LHCN-M2 (cell line): ENCODE results near the gene MARVELD3. TPM values are rescaled to one million over a fixed set of nuclear protein-coding genes. Genes with fewer than 3 reads are reported as not detected.
"Not testable (repeated sequence)": the region's sequence is repeated elsewhere in the genome, so short reads cannot be mapped to it uniquely, and the experiment has no call there.

Experiments used
- DNase-seq: peaks from one replicate; pipeline ENCODE4 v3.0.0-alpha.2; 2012; ENCODE audit warnings: low read depth
- polyA plus RNA-seq: library from polyadenylated mRNA; unstranded; fragments of >200 nt; gene quantifications from one replicate; pipeline ENCODE4 v1.2.1, GENCODE V29; 2012; ENCODE audit warnings: missing spikeins
- total RNA-seq: library from RNA; depleted of rRNA; stranded (reverse); fragments of >200 nt; gene quantifications from 2 replicates; pipeline ENCODE4 v1.2.3, GENCODE V29; 2014; rRNA removed

MARVELD3 gene, protein sequence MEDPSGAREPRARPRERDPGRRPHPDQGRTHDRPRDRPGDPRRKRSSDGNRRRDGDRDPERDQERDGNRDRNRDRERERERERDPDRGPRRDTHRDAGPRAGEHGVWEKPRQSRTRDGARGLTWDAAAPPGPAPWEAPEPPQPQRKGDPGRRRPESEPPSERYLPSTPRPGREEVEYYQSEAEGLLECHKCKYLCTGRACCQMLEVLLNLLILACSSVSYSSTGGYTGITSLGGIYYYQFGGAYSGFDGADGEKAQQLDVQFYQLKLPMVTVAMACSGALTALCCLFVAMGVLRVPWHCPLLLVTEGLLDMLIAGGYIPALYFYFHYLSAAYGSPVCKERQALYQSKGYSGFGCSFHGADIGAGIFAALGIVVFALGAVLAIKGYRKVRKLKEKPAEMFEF
- total RNA-seq: not detected in 2 replicates
- polyA plus RNA-seq: 0.16 TPM

DNA sequence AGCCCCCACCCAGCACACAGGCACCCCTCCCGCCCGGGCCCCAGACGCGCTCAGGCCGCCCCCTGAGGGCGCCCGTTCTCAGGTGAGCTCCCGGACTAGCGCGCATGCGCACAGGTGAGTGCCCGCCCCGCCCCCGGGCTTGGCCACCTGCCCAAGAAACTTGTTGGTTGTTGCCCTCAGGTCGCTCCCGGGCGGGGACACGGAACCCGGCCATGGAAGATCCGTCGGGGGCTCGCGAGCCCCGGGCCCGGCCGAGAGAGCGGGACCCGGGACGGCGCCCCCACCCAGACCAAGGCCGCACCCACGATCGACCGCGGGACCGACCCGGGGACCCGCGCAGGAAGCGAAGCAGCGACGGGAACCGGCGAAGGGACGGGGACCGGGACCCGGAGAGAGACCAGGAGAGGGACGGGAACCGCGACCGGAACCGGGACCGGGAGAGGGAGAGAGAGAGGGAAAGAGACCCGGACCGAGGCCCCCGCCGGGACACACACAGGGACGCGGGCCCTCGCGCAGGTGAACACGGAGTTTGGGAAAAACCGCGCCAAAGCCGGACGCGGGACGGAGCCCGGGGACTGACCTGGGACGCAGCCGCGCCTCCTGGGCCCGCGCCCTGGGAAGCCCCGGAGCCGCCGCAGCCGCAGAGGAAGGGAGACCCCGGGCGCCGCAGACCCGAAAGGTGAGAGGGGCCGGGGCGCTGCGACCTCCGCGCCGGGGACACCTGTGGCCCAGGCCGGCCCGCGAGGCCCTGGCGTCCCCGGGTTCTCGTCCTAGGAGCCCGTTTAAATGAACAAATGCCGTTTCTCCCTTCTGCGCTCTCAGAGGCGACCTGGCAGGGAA lies at the start of gene MARVELD3:
Gene MARVELD3 (plus strand): TSS at position 167 of the 840 bp plus-strand sequence. CDS start 46 bp downstream, at position 213.
- no peak for DNase-seq

DNA sequence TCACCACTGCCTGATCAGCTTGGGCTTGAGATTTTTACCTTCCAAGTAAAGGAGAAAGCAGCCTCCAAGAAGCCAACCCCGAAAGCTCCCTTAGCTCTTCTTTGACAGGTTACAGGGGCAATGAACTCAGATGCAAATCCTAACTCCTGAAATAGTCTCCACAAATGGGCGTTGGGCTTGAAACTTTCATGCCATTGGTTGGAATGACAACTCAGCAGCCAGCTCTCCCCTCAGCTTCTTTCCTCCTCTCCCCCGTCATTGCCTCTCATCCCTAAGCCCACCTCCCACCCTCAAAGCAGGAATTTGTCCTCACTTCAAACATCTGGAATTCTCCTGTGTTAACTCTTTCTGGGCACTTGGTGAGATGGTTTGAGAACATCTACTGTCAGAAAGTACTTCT lies 49.0 kb upstream of the MARVELD3 start, which contains the start of gene TAT:
Gene TAT (minus strand): TSS at position 122 of the 400 bp plus-strand sequence. CDS start 677 bp downstream, outside the sequence.
- DNase-seq: no peak

DNA sequence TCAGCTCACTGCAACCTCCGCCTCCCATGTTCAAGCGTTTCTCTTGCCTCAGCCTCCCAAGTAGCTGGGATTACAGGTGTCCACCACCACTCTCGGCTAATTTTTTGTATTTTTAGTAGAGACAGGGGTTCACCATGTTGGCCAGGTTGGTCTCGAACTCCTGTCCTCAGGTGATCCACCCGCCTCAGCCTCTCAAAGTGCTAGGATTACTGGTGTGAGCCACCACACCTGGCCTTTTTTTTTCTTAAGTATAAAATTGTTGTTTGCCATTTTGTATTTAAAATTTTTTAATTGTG lies 43.5 kb upstream of the MARVELD3 start:
- DNase-seq: not testable (repeated sequence)

DNA sequence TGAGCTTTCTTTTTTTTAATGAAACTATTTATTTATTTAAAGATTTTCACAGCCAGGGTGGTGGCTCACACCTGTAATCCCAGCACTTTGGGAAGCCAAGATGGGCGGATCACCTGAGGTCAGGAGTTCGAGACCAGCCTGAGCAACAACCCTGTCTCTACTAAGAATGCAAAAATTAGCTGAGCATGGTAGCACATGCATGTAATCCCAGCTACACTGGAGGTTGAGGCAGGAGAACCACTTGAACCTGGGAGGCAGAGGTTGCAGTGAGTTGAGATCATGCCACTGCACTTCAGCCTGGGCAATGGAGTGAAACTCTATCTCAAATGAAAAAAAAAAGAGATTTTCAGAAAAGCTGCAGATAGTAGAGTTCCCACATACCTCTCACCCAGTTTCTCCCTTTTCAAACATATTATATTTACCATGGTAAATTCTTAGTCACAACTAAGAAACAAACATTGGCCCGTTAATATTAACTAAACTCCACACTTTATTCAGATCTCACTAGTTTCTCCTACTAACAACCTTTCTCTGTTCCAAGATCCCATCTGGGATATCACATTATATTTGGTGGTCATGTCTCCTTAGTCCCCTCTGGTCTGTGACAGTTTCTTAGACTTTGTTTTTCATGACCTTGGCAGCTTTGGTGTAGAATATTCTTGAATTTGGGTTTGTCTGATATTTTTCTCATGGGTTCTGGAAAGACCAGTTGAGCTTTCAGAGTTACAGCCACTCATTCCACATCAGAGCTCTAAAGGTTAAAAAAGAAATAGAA lies 41.3 kb upstream of the MARVELD3 start:
- DNase-seq: no peak

DNA sequence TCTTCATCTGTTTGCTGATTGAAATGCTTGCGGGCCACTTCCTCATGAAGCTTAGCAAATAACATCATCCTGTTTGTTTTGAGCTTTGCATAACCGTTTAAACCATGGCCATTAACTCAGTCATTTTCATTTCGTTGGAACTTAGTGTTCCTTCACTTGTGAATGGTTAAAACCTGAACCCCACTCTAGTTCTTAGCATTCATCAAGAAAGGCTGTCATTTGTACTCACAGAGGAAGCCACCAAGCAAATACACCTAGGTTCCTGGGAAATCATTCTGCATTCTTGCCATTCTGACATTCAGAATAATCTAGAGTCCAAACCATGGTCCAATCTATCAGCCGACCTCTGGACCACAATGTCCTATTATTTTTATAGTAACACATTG lies 40.7 kb upstream of the MARVELD3 start:
- no peak for DNase-seq

DNA sequence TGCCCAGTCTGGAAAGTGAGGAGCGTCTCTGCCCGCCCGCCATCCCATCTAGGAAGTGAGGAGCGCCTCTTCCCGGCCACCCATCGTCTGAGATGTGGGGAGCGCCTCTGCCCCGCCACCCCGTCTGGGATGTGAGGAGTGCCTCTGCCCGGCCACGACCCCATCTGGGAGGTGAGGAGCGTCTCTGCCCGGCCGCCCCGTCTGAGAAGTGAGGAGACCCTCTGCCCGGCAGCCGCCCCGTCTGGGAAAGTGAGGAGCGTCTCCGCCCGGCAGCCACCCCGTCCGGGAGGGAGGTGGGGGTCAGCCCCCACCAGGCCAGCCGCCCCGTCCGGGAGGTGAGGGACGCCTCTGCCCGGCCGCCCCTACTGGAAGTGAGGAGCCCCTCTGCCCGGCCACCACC lies 36.6 kb upstream of the MARVELD3 start:
- DNase-seq: not testable (repeated sequence)

DNA sequence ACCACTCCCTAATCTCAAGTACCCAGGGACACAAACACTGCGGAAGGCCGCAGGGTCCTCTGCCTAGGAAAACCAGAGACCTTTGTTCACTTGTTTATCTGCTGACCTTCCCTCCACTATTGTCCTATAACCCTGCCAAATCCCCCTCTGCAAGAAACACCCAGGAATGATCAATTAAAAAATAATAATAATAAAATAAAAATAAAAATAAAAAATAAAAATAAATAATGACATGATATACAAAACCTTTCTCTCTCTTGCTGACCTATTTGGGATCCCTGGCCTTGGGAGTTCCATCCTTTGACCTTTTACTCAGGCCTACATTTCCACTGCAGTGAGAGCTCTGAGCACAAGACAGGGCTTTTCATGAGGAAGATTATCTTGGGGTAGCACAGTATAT lies 35.9 kb upstream of the MARVELD3 start:
- not testable (repeated sequence) for DNase-seq

DNA sequence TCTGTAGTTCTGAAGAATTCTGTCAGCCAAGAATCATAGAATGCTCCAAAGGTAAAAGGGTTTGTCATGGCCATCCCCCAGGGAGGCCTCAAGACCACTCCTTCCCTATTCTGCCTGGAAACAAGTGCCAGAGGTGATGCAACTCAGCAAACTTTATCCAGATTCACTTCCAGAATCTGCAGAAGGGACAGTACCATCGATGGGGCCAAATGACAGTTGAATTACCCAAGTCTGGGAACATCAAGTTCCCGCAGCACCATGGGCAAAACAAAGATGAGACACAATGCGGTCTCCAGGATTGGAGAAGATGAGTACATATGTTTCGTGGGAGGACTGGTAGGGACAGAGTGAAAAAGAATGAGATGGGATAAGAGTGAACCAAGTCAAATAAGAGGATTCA lies 35.4 kb upstream of the MARVELD3 start:
- no peak for DNase-seq

DNA sequence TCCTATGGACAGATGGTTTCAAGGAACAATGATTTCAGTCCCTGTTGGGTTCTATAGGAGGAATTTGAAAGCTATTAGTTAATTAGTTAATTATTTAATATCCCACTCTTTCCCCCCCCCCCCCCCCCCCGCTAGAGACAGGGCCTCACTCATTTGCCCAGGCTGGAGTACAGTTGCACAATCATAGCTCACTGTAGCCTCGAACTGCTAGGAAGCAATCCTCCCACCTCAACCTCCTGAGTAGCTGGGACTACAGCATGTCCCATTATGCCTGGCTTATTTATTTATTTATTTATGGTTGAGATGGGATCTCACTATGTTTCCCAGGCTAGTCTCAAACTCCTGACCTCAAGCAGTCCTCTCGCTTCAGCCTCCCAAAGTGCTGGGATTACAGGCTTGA lies 34.1 kb upstream of the MARVELD3 start:
- no peak for DNase-seq

DNA sequence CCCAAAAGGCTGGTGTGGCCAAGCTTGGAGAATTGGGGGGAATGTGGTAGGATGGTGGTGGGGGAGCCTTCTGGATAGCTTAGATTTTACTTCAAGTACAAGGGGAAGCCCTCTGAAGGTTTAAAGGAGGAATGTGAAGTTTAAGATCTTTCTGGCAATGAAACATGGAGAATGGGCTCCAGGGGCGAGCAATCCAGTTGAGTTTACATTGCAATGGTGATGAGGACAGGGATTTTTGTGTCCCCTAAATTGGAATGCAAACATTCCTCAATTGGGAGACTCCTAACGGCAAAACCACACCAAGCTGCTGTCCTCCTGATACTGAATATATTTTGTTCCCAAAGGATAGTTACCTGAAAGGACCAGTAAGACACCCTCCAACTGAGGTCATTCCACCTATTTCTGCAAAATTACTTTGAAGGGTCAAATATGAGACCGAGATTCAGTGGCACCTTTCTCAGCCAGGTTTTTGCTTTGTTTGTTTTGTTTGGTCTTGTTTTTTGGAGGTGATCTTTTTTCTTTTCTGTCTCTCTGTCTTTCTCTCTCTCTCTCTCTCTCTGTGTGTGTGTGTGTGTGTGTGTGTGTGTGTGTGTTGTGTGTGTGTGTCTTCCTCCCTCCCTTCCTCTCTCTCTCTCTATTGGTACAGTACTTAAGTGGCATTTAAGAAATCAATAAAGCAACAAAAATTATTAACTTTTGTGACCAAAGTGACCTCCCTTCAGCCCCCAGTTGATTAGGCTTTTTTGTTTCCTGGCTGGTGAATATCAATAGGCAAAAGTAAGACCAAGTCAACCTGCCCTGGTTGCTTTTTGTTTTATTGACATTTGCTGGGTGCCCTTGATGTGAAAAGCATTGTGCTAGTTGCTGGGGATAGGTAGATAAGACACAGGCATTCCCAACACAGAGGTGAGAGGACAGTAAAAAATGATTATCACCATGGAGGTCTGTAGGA lies 32.7 kb upstream of the MARVELD3 start:
- no peak for DNase-seq

DNA sequence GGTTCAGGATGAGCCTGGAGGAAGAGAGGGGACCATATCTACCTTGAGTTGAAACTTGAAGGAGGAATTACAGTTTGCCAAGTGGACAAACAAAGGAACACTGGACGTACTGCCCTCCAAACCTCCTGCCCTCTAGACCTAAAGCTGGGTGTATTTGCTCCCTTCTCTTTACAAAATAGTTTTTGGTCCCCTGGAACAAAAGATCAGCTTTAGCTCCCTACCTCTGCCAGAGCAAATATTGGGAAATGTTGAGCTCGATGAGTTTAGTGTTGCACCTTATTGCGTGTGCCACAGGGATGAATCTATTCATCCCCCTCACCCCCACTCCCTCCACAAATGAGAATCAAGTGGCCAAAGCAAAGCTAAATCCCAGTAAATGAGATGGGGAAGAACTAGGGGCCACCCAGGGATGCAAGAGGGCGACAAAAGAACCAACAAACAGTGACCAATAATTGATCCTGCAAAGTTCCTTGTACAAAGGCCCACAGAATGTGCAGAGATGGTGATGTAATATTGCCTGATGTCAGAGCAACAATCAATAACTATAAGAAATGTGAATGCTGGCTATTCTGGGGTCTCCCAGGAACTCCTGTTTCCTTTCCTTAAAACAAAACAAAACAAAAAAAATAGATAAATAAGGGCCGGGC lies 31.9 kb upstream of the MARVELD3 start:
- DNase-seq: no peak

DNA sequence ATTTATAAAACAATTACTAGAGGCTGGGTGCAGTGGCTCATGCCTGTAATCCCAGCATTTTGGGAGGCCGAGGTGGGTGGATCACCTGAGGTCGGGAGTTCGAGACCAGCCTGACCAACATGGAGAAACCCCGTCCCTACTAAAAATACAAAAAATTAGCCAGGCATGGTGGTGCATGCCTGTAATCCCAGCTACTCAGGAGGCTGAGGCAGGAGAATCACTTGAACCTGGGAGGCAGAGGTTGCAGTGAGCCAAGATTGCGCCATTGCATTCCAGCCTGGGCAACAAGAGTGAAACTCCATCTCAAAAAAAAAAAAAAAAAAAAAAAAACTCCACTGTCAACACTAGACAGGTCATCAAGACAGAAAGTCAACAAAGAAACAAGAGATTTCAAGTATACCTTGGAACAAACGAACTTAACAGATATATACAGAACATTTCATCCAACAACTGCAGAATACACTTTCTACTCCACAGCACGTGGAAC lies 30.6 kb upstream of the MARVELD3 start:
- DNase-seq: not testable (repeated sequence)

DNA sequence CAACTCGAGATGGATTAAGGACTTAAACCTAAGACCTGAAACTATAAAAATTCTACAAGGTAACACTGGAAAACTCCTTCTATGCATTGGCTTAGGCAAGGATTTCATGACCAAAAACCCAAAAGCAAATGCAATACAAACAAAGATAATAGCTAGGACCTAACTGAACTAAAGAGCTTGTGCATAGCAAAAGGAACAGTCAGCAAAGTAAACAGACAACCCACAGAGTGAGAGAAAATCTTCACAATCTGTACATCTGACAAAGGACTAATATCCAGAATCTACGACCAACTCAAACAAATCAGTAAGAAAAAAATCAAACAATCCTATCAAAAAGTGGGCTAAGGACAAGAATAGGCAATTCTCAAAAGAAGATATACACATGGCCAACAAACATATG lies 27.6 kb upstream of the MARVELD3 start:
- not testable (repeated sequence) for DNase-seq

DNA sequence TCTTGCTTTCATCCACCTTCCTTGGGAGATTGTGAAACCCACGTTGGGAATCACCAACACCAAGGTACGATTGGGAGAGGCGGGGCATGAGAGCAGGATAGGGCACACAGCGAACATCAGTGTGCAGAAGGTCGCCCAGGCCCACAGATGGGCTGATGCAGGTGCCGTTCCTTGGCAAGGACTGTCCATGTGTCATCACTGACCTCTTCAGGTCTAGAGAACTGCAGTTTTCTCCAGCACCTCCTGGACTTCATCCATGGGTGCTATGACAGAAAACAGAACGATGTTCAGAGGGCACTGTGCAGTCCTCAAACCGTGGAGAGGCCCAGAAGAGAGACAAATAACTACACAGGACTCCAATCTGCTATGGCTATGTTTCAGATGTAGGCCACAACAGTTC lies 25.2 kb upstream of the MARVELD3 start:
- DNase-seq: no peak

DNA sequence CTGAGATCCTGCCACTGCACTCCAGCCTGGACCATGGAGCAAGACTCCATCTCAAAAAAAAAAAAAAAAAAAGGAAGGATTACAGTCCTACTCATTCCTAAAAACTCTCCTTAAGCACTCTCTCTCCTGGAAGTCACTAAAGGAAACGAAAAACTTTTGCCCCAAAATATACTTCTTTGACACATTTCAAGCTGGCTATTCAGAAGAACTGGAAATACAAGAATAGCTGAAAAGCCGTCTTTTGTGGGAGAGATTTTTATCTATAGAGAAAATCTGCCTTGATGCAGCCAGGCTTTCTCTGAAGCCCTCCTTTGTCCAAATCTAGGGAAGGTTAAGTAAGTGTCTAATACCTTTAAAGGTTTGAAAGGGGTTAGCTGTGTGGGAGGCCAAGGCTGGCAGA lies 16.9 kb upstream of the MARVELD3 start:
- DNase-seq: no peak

DNA sequence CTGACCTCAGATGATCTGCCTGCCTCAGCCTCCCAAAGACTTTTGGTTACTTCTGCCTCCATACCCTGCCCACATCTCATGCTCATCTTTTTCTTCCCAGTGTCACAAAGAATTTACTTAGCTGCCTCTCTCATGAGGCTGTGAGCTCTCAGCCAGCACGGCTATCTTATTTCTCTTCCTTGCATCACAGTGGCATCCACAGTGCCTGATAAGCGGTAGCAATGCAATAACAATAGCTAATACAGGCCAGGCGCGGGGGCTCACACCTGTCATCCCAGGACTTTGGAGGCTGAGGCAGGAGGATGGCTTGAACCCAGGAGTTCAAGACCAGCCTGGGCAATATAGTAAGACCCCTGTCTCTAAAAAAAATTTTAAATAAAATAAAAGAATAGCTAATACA lies 15.5 kb upstream of the MARVELD3 start:
- no peak for DNase-seq

DNA sequence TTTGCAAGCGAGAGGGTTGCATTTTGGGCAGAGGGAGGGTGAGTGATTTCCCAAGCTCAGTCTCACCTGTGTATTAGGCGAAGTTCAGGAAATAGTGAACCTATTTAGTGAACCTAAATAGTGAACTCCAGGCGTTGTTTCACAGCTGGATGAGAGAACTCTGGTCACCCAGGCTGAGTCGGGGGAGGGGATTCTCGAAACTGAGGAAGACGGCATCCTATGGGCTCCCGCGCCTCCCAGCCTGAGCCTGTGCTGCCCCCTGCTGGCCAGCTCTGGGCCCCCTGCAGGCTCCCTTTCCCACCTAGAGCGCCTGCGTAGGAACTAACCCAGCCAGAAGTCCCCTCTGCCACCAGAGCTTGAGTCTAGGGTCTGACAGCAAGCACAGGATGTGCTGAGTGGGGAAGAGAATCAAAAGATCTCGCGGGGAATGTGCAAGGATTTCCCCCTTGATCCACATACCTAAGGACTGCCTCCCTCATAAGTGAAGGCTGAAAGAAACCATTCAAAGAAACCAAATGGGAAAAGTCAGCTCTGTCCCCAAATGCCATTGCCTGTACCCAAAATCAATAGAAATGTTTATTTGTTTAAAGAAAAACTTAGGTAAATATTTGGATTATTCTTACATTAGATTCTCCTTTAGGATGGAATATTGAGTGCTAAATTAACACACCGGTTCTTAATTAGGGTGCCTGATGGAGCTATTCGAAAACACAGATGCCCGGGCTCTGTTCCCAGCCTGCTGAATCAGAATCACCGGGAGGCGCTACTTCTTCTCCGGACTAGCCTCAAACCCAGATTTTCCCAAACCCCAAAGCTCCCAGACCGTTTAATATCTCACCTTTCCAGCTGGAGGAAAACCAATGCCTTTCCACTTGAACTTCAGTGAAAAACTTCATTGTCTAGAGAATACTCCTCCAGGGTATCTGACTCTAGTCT lies 14.8 kb upstream of the MARVELD3 start:
- peak; percentile 44 for DNase-seq

DNA sequence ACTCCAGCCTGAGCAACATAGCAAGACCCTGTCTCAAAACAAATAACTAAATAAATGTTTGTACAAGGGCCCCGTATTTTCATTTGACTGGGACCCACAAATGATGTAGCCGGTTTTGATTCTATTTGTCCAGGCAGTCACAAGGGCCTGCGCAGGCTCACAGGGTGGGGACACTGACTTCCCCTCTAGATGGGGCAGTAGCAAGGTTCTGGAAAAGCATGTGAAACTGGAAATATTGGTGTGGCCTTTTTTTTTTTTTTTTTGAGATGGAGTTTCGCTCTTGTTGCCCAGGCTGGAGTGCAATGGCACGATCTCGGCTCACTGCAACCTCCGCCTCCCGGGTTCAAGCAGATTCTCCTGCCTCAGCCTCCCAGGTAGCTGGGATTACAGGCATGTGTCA lies 11.0 kb upstream of the MARVELD3 start:
- DNase-seq: not testable (repeated sequence)

DNA sequence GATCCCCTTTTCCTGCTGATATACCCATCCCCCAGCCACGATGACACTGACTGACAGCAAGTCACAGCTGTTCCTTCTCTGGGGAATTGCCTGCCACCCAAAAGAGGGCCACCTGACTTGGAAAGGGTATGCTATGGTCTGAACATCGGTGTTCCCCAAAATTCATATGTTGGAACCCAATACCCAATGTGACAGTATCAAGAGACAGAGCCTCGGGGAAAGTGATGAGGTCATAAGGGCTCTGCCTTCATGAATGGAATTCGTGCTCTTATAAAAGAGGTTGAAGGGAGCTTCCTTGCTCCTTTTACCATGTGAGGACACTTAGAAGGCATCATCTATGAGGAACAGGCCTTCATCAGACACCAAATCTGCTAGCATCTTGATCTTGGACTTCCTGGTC lies 7.6 kb upstream of the MARVELD3 start:
- no peak for DNase-seq
